Astrocyte (in vitro differentiated cells and primary cell): ENCODE data around the gene MUSK. TPM values are rescaled to one million over a fixed set of nuclear protein-coding genes. Genes with fewer than 3 reads are reported as not detected.

Experiments
- DNase-seq: peaks from one replicate; pipeline ENCODE4 v3.0.0-alpha.2; 2010; ENCODE audit warnings: low read depth
- FAIRE-seq: peaks from 2 replicates; lab custom pipeline; 2011; peaks lifted over from hg19 to GRCh38; lab: Jason Lieb, UNC
- H2AFZ ChIP-seq: 2 replicates; pipeline ENCODE4 v1.6.0; 2012; ENCODE audit warnings: low read depth, low read length, inconsistent platforms
- H3K27ac ChIP-seq: 2 replicates; pipeline ENCODE4 v1.5.1; 2011; ENCODE audit warnings: low read depth, low read length, inconsistent platforms
- H3K27me3 ChIP-seq: 2 replicates; pipeline ENCODE4 v1.6.0; 2011; ENCODE audit warnings: low read length, inconsistent platforms; ENCODE audit not compliant: insufficient read depth
- H3K36me3 ChIP-seq: 2 replicates; pipeline ENCODE4 v1.5.1; 2011; ENCODE audit warnings: low read length, inconsistent platforms; ENCODE audit not compliant: insufficient read depth
- H3K4me1 ChIP-seq: 2 replicates; pipeline ENCODE4 v1.5.1; 2011; ENCODE audit warnings: low read length, inconsistent platforms; ENCODE audit not compliant: insufficient read depth
- H3K4me2 ChIP-seq: 2 replicates; pipeline ENCODE4 v1.6.0; 2012; ENCODE audit warnings: low read length, inconsistent platforms
- H3K4me3 ChIP-seq: 2 replicates; pipeline ENCODE4 v1.5.1; 2011; ENCODE audit warnings: low read depth, mild to moderate bottlenecking, low read length, inconsistent platforms; ENCODE audit not compliant: insufficient read depth
- H3K79me2 ChIP-seq: 2 replicates; pipeline ENCODE4 v1.6.0; 2012; ENCODE audit warnings: mild to moderate bottlenecking, low read length, inconsistent platforms; ENCODE audit not compliant: insufficient read depth
- H3K9ac ChIP-seq: 2 replicates; pipeline ENCODE4 v1.6.0; 2012; ENCODE audit warnings: mild to moderate bottlenecking, low read length, inconsistent platforms
- H3K9me3 ChIP-seq: 2 replicates; pipeline ENCODE4 v1.5.1; 2012; ENCODE audit warnings: low read depth, mild to moderate bottlenecking, low read length, inconsistent platforms; ENCODE audit not compliant: insufficient read depth
- H4K20me1 ChIP-seq: 2 replicates; pipeline ENCODE4 v1.6.0; 2012; ENCODE audit warnings: low read length, inconsistent platforms; ENCODE audit not compliant: insufficient read depth
- H3K27ac Mint-ChIP-seq: one replicate; pipeline ENCODE4 v1.8.0; 2021; ENCODE audit warnings: mild to moderate bottlenecking, mixed read lengths; ENCODE audit not compliant: unreplicated experiment
- H3K27me3 Mint-ChIP-seq: one replicate; pipeline ENCODE4 v1.8.0; 2021; ENCODE audit warnings: low read depth, mixed read lengths; ENCODE audit not compliant: unreplicated experiment
- H3K36me3 Mint-ChIP-seq: one replicate; pipeline ENCODE4 v1.8.0; 2021; ENCODE audit warnings: low read depth, mixed read lengths; ENCODE audit not compliant: unreplicated experiment
- H3K4me1 Mint-ChIP-seq: one replicate; pipeline ENCODE4 v1.8.0; 2021; ENCODE audit warnings: low read depth, mixed read lengths; ENCODE audit not compliant: unreplicated experiment
- H3K4me3 Mint-ChIP-seq: one replicate; pipeline ENCODE4 v1.8.0; 2021; ENCODE audit warnings: mild to moderate bottlenecking, moderate library complexity, mixed read lengths; ENCODE audit not compliant: unreplicated experiment
- H3K9me3 Mint-ChIP-seq: one replicate; pipeline ENCODE4 v1.8.0; 2021; ENCODE audit warnings: mild to moderate bottlenecking, mixed read lengths; ENCODE audit not compliant: unreplicated experiment
- EZH2 ChIP-seq: IDR thresholded peaks from 2 replicates; pipeline ENCODE4 v1.6.1; 2012; ENCODE audit warnings: mild to moderate bottlenecking, low read length, inconsistent platforms; ENCODE audit not compliant: insufficient read depth
- total RNA-seq: library from RNA; stranded (reverse); gene quantifications from 2 replicates; pipeline ENCODE4 v1.2.1, GENCODE V29; 2021
- TF ChIP-seq, protein P1 (sequence below): IDR thresholded peaks from 2 replicates; pipeline ENCODE4 v1.5.1; 2011; ENCODE audit warnings: low read depth, mild to moderate bottlenecking, inconsistent platforms, low read length, moderate library complexity; ENCODE audit not compliant: insufficient read depth

MUSK gene
- total RNA-seq, 1 donor from 2014 or later: not detected

DNA sequence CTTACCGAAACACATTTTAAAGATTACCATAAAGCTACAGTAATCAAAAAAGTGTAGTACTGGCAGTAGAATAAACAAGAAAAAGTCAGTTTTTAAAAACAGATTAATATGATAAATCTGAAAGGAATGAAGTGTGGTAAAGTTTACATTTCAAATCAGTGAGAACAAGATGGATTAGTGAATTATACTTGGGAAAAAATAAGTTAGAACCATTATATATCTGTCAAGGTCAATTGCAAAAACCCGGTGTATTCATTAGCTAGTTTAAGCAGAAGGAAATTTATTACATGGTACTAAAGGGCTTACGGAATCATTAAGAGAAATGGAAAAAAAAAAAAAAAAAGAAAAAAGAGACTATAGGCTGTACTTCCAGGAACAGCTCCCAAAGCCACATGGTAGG, 164.3 kb downstream of the MUSK start:
- no peak overlapping the region for H3K4me3 ChIP-seq
- no peaks in the 10 kb centered on the region for H3K27me3 ChIP-seq
- no peak overlapping the region for H3K9ac ChIP-seq
- no peaks in the 10 kb centered on the region for H3K36me3 ChIP-seq
- no peak for TF ChIP-seq EZH2
- TF ChIP-seq, protein P1, sequence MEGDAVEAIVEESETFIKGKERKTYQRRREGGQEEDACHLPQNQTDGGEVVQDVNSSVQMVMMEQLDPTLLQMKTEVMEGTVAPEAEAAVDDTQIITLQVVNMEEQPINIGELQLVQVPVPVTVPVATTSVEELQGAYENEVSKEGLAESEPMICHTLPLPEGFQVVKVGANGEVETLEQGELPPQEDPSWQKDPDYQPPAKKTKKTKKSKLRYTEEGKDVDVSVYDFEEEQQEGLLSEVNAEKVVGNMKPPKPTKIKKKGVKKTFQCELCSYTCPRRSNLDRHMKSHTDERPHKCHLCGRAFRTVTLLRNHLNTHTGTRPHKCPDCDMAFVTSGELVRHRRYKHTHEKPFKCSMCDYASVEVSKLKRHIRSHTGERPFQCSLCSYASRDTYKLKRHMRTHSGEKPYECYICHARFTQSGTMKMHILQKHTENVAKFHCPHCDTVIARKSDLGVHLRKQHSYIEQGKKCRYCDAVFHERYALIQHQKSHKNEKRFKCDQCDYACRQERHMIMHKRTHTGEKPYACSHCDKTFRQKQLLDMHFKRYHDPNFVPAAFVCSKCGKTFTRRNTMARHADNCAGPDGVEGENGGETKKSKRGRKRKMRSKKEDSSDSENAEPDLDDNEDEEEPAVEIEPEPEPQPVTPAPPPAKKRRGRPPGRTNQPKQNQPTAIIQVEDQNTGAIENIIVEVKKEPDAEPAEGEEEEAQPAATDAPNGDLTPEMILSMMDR: no peak
- no peaks in the 10 kb centered on the region for H3K9me3 ChIP-seq
- H3K79me2 ChIP-seq: no peaks in the 10 kb centered on the region
- Mint-ChIP-seq H3K4me3 (no peak overlapping the region), H3K27me3 (no peaks in the 10 kb centered on the region), H3K27ac (no peak overlapping the region), H3K36me3 (no peaks in the 10 kb centered on the region), H3K9me3 (no peaks in the 10 kb centered on the region), H3K4me1 (peaks cover 26% of the 10 kb centered on the region)
- DNase-seq (peak; percentile 15), FAIRE-seq (no peak)
- no peaks in the 10 kb centered on the region for H4K20me1 ChIP-seq
- H3K4me2 ChIP-seq: no peak overlapping the region
- no peak overlapping the region for H3K27ac ChIP-seq
- H3K4me1 ChIP-seq: peaks cover 16% of the 10 kb centered on the region
- no peak overlapping the region for H2AFZ ChIP-seq

DNA sequence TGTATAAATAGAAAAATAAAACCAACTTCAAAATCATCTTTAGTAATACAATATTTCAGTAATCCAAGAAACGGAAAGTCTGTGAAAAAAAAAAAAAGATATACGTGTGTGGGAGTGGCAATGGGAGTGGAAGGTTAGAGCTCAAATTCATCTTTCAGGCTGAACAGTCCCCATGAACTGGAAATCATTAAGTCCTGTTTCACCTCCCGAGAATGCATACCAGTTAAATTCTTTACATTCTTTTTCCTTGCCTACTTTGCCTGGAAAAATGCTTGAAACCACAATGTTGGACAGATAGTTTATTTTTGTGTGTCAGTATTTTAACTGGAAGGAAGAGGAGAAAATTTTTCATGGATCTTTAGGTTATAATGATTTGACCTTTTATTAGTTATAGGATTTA, 166.8 kb downstream of the MUSK start:
- no peak for TF ChIP-seq EZH2
- TF ChIP-seq, protein P1: no peak
- H3K79me2 ChIP-seq: no peaks in the 10 kb centered on the region
- no peak overlapping the region for H2AFZ ChIP-seq
- FAIRE-seq: peak; percentile 87
- H3K4me1 ChIP-seq: peaks cover 16% of the 10 kb centered on the region
- H3K4me2 ChIP-seq: peak overlapping the region; percentile 76
- Mint-ChIP-seq H3K4me1 (peaks cover 26% of the 10 kb centered on the region), H3K36me3 (no peaks in the 10 kb centered on the region), H3K27ac (peak overlapping the region; percentile 84), H3K4me3 (no peak overlapping the region), H3K27me3 (no peaks in the 10 kb centered on the region), H3K9me3 (no peaks in the 10 kb centered on the region)
- H3K9ac ChIP-seq: peak overlapping the region; percentile 46
- no peak overlapping the region for H3K4me3 ChIP-seq
- peak overlapping the region; percentile 71 for H3K27ac ChIP-seq
- no peaks in the 10 kb centered on the region for H4K20me1 ChIP-seq
- DNase-seq: peak; percentile 93
- no peaks in the 10 kb centered on the region for H3K27me3 ChIP-seq
- H3K36me3 ChIP-seq: no peaks in the 10 kb centered on the region
- no peaks in the 10 kb centered on the region for H3K9me3 ChIP-seq

DNA sequence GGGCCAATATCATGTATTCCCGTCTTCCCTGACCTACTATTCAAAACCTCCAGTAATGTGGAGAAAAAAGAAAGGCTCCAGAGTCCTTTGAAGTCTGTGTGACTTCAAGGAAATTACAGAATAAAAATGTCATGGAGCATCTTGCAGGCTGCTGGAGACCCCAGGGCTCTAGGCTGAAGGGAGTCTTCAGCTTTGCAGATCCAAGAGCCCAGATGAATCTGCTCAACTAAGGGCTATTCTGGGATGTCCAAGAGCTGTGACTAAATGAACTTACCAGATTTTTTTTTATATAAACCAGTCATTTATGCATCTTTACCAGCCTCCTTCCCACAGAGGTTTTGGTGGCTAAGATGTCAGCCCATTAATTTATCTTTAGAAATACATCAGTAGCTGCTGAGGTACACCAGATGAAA, 167.3 kb downstream of the MUSK start:
- Histone ChIP-seq H3K9me3 (no peaks in the 10 kb centered on the region), H3K9ac (peak overlapping the region; percentile 46), H3K79me2 (no peaks in the 10 kb centered on the region), H4K20me1 (no peaks in the 10 kb centered on the region), H3K36me3 (no peaks in the 10 kb centered on the region), H3K4me3 (no peak overlapping the region), H3K4me1 (peaks cover 16% of the 10 kb centered on the region), H3K4me2 (peak overlapping the region; percentile 76), H2AFZ (no peak overlapping the region), H3K27me3 (no peaks in the 10 kb centered on the region), H3K27ac (peak overlapping the region; percentile 71)
- peaks cover 26% of the 10 kb centered on the region for H3K4me1 Mint-ChIP-seq
- no peak overlapping the region for H3K4me3 Mint-ChIP-seq
- peak; percentile 85 for DNase-seq
- no peaks in the 10 kb centered on the region for H3K27me3 Mint-ChIP-seq
- no peaks in the 10 kb centered on the region for H3K9me3 Mint-ChIP-seq
- TF ChIP-seq, protein P1: no peak
- TF ChIP-seq EZH2: no peak
- H3K36me3 Mint-ChIP-seq: no peaks in the 10 kb centered on the region
- peak overlapping the region; percentile 84 for H3K27ac Mint-ChIP-seq
- FAIRE-seq: no peak
